GM23338 (cell line): ENCODE results near the gene CDKN1C.

Experiments used
- CREB1 ChIP-seq: fragments of 250-450 bp; sonication (Bioruptor Pico); IDR thresholded peaks from 2 replicates; pipeline ENCODE4 v1.5.0; 2020; ENCODE audit warnings: low read depth, mild to moderate bottlenecking, moderate library complexity
- CTCF ChIP-seq, 2 experiments: fragments of 200-600 bp in 1 of 2; sonication (generic) in 1 of 2; conservative IDR thresholded peaks; 2 replicates each; pipeline versions ENCODE4 v1.5.1 to v1.6.1; 2016 to 2017; ENCODE audit warnings: antibody characterized with exemption in 2 of 2, low read depth in 2 of 2, mild to moderate bottlenecking in 2 of 2, moderate library complexity in 1 of 2
- ETS1 ChIP-seq: IDR thresholded peaks from 2 replicates; pipeline ENCODE4 v1.6.1; 2016; ENCODE audit warnings: antibody characterized with exemption
- EZH2 ChIP-seq: fragments of 200-600 bp; sonication (generic); IDR thresholded peaks from one replicate; pipeline ENCODE4 v1.8.0; 2017; ENCODE audit warnings: antibody characterized with exemption, mild to moderate bottlenecking, low read depth; ENCODE audit not compliant: unreplicated experiment
- POLR2AphosphoS5 ChIP-seq: IDR thresholded peaks from 2 replicates; pipeline ENCODE4 v1.6.1; 2016; ENCODE audit warnings: antibody characterized with exemption, low read depth

- no peak for TF ChIP-seq CTCF (conservative IDR thresholded peaks at IDR 0.05; ENCODE audit: low read depth in 2 of 2)
- TF ChIP-seq CREB1 (CRISPR knock-in tag), result no peak
- TF ChIP-seq ETS1, result no peak
- no peak for TF ChIP-seq POLR2AphosphoS5
- no peak for TF ChIP-seq EZH2
Measured at GRCh38 chr11:2896047-2896446, 10.5 kb upstream of the CDKN1C start.
